Transverse colon (tissue), 4 donors: ENCODE measurements around the gene AKIRIN2. TPM values are rescaled to one million over a fixed set of nuclear protein-coding genes. Genes with fewer than 3 reads are reported as not detected.

ENCODE experiments used
- DNase-seq: peaks from one replicate; pipeline ENCODE4 v3.0.0-alpha.2; 2019
- H3K27ac ChIP-seq, 4 donors: fragments of 200-600 bp; sonication (generic); 2 replicates each; pipeline ENCODE4 v1.5.1; 2016 to 2018; ENCODE audit warnings: inconsistent platforms in 4 of 4
- H3K27me3 ChIP-seq: fragments of 200-600 bp; sonication (generic); 2 replicates; pipeline ENCODE4 v1.5.1; 2017; ENCODE audit warnings: inconsistent platforms
- H3K36me3 ChIP-seq, 4 donors: fragments of 200-600 bp; sonication (generic); 2 replicates each; pipeline ENCODE4 v1.5.1; 2017 to 2019; ENCODE audit warnings: inconsistent platforms in 4 of 4
- H3K4me1 ChIP-seq, 4 donors: fragments of 200-600 bp; sonication (generic); 2 replicates each; pipeline ENCODE4 v1.5.1; 2017 to 2020; ENCODE audit warnings: inconsistent platforms in 4 of 4
- H3K4me3 ChIP-seq, 4 donors: fragments of 200-600 bp; sonication (generic); 1 replicate in 1 of 4; 2 replicates in 3 of 4; pipeline versions ENCODE4 v1.5.1 to v1.6.1; 2017 to 2019; ENCODE audit warnings: inconsistent platforms in 4 of 4
- H3K9me3 ChIP-seq, 2 donors: fragments of 200-600 bp; sonication (generic); 2 replicates each; pipeline ENCODE4 v1.5.1; 2017 to 2019; ENCODE audit warnings: inconsistent platforms in 2 of 2
- EP300 ChIP-seq: sonication (generic); formaldehyde crosslinking; IDR thresholded peaks from one replicate; pipeline ENCODE4 v1.6.1; 2017; ENCODE audit warnings: antibody characterized with exemption, low read depth
- POLR2A ChIP-seq: fragments of 450-650 bp; IDR thresholded peaks from one replicate; pipeline ENCODE4 v1.6.1; 2016; ENCODE audit warnings: antibody characterized with exemption, mild to moderate bottlenecking, moderate library complexity
- POLR2AphosphoS5 ChIP-seq, 3 donors: sonication (generic); formaldehyde crosslinking; IDR thresholded peaks; one replicate each; pipeline ENCODE4 v1.6.1; 2016; ENCODE audit warnings: antibody characterized with exemption in 3 of 3
- whole genome bisulfite sequencing, 2 donors: methylation state at CpG; one replicate each; pipeline ENCODE4 v1.1.5; 2018; ENCODE audit warnings: low coverage in 1 of 2; 5-methylcytosine and 5-hydroxymethylcytosine counted together
- in situ Hi-C, 4 donors: fragments of 200-750 bp; cut with MboI; loops; one replicate each; pipeline versions ENCODE4 v1.15.0 to v1.15.1; 2017; ENCODE audit warnings: low sequenced_read_pairs in 3 of 4, low pct_ligation_motif_present in 1 of 4, low pct_unique_long_range_greater_than_20kb in 1 of 4
- intact Hi-C: fragments of 100-400 bp; cut with DNase I; formaldehyde crosslinking; loops from one replicate; pipeline ENCODE4 v1.15.1; 2023; ENCODE audit warnings: low total_unique reads
- total RNA-seq, 4 donors: library from RNA; depleted of rRNA; stranded (reverse); fragments of >200 nt; gene quantifications; one replicate each; pipeline ENCODE4 v1.1.0, GENCODE V29; 2016
- TF ChIP-seq, protein P1 (sequence below), 5 experiments: fragments of 200-600 bp in 3 of 5; fragments of 450-650 bp in 2 of 5; sonication (generic) in 3 of 5; IDR thresholded peaks; 1 replicate in 2 of 5; 2 replicates in 3 of 5; pipeline ENCODE4 v1.5.1; 2016 to 2017; ENCODE audit warnings: antibody characterized with exemption in 5 of 5, inconsistent platforms in 3 of 5, mild to moderate bottlenecking in 2 of 5, moderate library complexity in 1 of 5

Gene AKIRIN2
- total RNA-seq, 4 donors from 2014 or later = 16.3 to 44.9 (median 20.7) TPM

DNA sequence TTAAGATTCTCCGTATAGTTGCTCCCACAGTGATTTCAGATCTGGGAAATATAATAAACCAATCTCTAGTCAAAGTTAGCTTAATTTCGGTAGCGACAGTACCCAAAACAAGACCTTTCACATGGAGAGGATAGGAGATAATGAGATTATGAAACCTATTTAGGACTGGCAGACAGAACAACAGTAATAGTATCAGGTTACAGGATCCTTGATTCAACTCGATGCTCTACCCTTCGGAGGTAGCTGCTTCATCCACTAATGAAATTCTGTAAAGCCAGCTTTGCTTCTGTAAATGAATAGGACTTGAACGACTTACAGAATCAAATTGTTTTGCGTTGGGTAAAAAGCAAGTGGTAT lies 534 bp upstream of the AKIRIN2 start:
- Histone ChIP-seq H3K27me3 (no peaks in the 10 kb centered on the region), H3K27ac (peak overlapping the region; percentile 97 to 100 (median 98)), H3K4me1 (peaks cover 6 to 32% (median 15%) of the 10 kb centered on the region in 4 donors), H3K36me3 (no peaks in the 10 kb centered on the region), H3K9me3 (no peaks in the 10 kb centered on the region), H3K4me3 (peak overlapping the region; percentile 37 to 94 (median 87))
- intact Hi-C loops (loop anchor here (5.0 kb wide), 1 partner anchor 110 kb away; the partner anchor contains the start of gene ORC3), in situ Hi-C loops (no loop called here)
- WGBS, 2 donors = 0 to 3% methylated on average over 5 to 7 of the region's 7 CpGs
- TF ChIP-seq EP300 = no peak
- TF ChIP-seq POLR2AphosphoS5 (IDR thresholded peaks at IDR 0.05) = no peak
- no peak for TF ChIP-seq POLR2A
- TF ChIP-seq, protein P1, sequence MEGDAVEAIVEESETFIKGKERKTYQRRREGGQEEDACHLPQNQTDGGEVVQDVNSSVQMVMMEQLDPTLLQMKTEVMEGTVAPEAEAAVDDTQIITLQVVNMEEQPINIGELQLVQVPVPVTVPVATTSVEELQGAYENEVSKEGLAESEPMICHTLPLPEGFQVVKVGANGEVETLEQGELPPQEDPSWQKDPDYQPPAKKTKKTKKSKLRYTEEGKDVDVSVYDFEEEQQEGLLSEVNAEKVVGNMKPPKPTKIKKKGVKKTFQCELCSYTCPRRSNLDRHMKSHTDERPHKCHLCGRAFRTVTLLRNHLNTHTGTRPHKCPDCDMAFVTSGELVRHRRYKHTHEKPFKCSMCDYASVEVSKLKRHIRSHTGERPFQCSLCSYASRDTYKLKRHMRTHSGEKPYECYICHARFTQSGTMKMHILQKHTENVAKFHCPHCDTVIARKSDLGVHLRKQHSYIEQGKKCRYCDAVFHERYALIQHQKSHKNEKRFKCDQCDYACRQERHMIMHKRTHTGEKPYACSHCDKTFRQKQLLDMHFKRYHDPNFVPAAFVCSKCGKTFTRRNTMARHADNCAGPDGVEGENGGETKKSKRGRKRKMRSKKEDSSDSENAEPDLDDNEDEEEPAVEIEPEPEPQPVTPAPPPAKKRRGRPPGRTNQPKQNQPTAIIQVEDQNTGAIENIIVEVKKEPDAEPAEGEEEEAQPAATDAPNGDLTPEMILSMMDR (IDR thresholded peaks at IDR 0.05) = no peak
- DNase-seq = no peak

DNA sequence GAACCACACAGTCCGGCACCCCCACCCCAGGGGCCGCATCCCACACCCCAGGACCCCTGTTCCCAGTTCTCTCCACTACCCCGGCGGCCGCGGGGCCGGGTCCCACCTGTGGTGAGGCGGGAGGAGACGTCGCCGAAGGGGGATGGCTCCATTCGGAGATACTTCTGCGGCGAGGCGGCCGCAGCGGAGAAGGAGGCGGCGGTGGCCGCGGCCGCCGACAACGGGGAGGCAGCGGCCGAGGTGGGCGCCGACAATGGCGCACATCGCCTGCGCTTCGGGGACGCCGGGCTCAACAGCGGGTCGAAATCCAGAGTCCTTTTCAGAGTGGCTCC lies 723 bp downstream of the AKIRIN2 start:
- H3K9me3 ChIP-seq = no peaks in the 10 kb centered on the region
- TF ChIP-seq EP300 = no peak
- no peak for TF ChIP-seq POLR2AphosphoS5 (IDR thresholded peaks at IDR 0.05)
- no peak for TF ChIP-seq POLR2A
- TF ChIP-seq, protein P1 (IDR thresholded peaks at IDR 0.05) = no peak
- peak overlapping the region; percentile 83 to 99 (median 92) for H3K4me3 ChIP-seq
- WGBS, 2 donors = 1% methylated on average over 27 of the region's 36 CpGs; no CpG with 5 or more reads in 1 of the 2 donors
- no peaks in the 10 kb centered on the region for H3K36me3 ChIP-seq
- in situ Hi-C loops (no loop called here), intact Hi-C loops (loop anchor here (5.0 kb wide), 1 partner anchor 109 kb away; the partner anchor contains the start of gene ORC3)
- DNase-seq = peak; percentile 35
- peak overlapping the region; percentile 97 to 100 (median 98) for H3K27ac ChIP-seq
- H3K4me1 ChIP-seq = peaks cover 8 to 38% (median 21%) of the 10 kb centered on the region in 4 donors
- no peaks in the 10 kb centered on the region for H3K27me3 ChIP-seq

DNA sequence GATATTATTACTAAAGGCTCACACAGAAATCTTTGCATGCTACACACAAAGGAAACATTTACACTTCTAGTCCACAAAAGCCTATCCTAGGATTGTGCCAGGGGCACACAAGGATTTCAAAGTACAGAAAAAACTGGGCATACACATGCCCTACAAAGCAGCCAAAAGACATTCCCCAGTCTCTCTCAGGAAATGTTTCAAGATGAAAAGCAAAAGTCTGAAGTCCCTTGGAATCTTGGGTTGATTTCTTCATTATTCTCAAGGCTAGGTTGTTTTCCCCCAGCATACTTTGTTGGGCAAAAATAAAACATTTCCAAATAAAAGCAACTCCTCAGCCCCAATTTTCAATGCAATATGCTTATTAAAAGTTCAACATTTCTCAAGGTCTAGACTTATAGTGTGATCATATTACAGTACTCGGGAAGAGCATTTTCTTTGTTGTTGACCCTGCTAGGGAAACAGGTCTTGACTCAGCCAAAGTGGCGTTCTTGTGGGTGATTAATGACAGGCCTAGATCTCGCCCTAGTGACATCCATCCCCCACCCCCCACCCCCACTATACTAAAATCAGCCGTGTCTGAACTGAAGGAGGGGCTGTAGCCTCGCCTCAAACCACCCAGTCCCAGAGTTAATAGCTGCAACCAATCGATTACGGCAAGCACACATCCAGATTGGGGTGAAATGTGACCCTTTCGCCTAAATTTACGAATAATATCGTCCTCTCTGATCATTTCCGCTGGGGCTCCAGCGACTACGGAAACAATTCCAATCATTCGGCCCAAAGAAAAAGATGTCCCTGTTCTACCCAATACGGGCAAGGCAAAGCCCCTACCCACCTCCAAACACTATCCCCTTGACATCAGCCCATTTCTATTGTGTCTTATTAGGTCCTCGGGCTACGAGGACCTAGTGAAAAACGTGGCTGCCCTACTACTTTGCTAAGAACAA lies 1.4 kb downstream of the AKIRIN2 start:
- no peaks in the 10 kb centered on the region for H3K9me3 ChIP-seq
- H3K4me1 ChIP-seq = peaks cover 10 to 44% (median 21%) of the 10 kb centered on the region in 4 donors
- no peaks in the 10 kb centered on the region for H3K27me3 ChIP-seq
- H3K4me3 ChIP-seq = peak overlapping the region; percentile 83 to 99 (median 92)
- WGBS, 2 donors = 0% methylated on average over 2 to 18 of the region's 18 CpGs
- H3K27ac ChIP-seq = peak overlapping the region; percentile 97 to 100 (median 98)
- no peaks in the 10 kb centered on the region for H3K36me3 ChIP-seq
- in situ Hi-C loops (no loop called here), intact Hi-C loops (loop anchor here (5.0 kb wide), 1 partner anchor 108 kb away; the partner anchor contains the start of gene ORC3)
- TF ChIP-seq POLR2AphosphoS5 (IDR thresholded peaks at IDR 0.05) = peak in 1 of 3 donors; percentile 9
- TF ChIP-seq POLR2A = no peak
- TF ChIP-seq, protein P1 (IDR thresholded peaks at IDR 0.05) = no peak
- TF ChIP-seq EP300 = no peak
- peak; percentile 28 for DNase-seq

DNA sequence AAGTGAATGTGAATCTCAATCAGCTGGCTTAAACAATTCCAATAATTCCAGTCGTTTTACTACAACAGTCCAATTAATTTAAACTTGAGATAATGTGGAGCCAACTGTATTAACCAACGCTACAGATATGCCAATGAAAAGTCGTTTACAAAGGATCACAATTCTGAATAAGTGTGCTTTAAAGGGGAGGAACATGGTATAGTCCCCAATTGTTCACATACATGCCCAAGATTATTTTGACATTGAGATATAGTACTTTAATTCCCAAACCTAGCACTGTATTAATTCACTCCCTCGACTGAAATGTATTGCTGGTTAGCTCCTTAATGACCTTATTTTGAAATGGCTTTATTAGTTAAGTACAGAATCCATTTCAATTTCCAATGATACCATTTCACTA lies 2.5 kb downstream of the AKIRIN2 start:
- in situ Hi-C loops = no loop called here
- Histone ChIP-seq H3K4me3 (peak overlapping the region in 3 of 4 donors; percentile 83 to 94 (median 91)), H3K36me3 (no peaks in the 10 kb centered on the region), H3K27me3 (no peaks in the 10 kb centered on the region), H3K27ac (peak overlapping the region; percentile 20 to 100 (median 98)), H3K9me3 (no peaks in the 10 kb centered on the region), H3K4me1 (peaks cover 13 to 54% (median 26%) of the 10 kb centered on the region in 4 donors)
- no peak for DNase-seq
- WGBS, 2 donors = 0 to 1% methylated on average over 2 to 4 of the region's 4 CpGs
- intact Hi-C loops = no loop called here
- TF ChIP-seq POLR2A = no peak
- TF ChIP-seq, protein P1 (IDR thresholded peaks at IDR 0.05) = no peak
- TF ChIP-seq POLR2AphosphoS5 (IDR thresholded peaks at IDR 0.05) = no peak
- TF ChIP-seq EP300 = no peak
